NCI-H128 (cell line): ENCODE measurements around the gene PPP4R1.

ENCODE experiments used
- DNase-seq: peaks from one replicate; lab custom pipeline; 2025; ENCODE audit not compliant: unreplicated experiment; lab: John Stamatoyannopoulos, UW

Gene PPP4R1

GRCh38 chr18:9596843-9597526, 17.4 kb downstream of the PPP4R1 start:
- no peak for DNase-seq

GRCh38 chr18:9596226-9596625, 18.1 kb downstream of the PPP4R1 start:
- DNase-seq = no peak

- DNase-seq = no peak
Observed at GRCh38 chr18:9594823-9595596, 19.3 kb downstream of the PPP4R1 start.

GRCh38 chr18:9587924-9588323, 26.4 kb downstream of the PPP4R1 start:
- DNase-seq = no peak

GRCh38 chr18:9586814-9587213, 27.5 kb downstream of the PPP4R1 start:
- DNase-seq = no peak

GRCh38 chr18:9581667-9582066, 32.7 kb downstream of the PPP4R1 start:
- DNase-seq = no peak

- DNase-seq = no peak
Observed at GRCh38 chr18:9578306-9578705, 36.1 kb downstream of the PPP4R1 start.

- DNase-seq = no peak
Observed at GRCh38 chr18:9577361-9577760, 37.0 kb downstream of the PPP4R1 start.

GRCh38 chr18:9575558-9575957, 38.8 kb downstream of the PPP4R1 start:
- DNase-seq = no peak

GRCh38 chr18:9574473-9575115, 39.8 kb downstream of the PPP4R1 start:
- DNase-seq = no peak

- no peak for DNase-seq
Observed at GRCh38 chr18:9571546-9571945, 42.8 kb downstream of the PPP4R1 start.

- no peak for DNase-seq
Observed at GRCh38 chr18:9570255-9570654, 44.1 kb downstream of the PPP4R1 start.

GRCh38 chr18:9569178-9569577, 45.2 kb downstream of the PPP4R1 start:
- no peak for DNase-seq

GRCh38 chr18:9568186-9568585, 46.2 kb downstream of the PPP4R1 start:
- DNase-seq = no peak

- no peak for DNase-seq
Observed at GRCh38 chr18:9565407-9565806, 49.0 kb downstream of the PPP4R1 start.

GRCh38 chr18:9563331-9563730, 51.0 kb downstream of the PPP4R1 start:
- DNase-seq = no peak

- DNase-seq = no peak
Observed at GRCh38 chr18:9562584-9562983, 51.8 kb downstream of the PPP4R1 start.

- DNase-seq = no peak
Observed at GRCh38 chr18:9561759-9562158, 52.6 kb downstream of the PPP4R1 start.

- DNase-seq = no peak
Observed at GRCh38 chr18:9559253-9559652, 55.1 kb downstream of the PPP4R1 start.

- no peak for DNase-seq
Observed at GRCh38 chr18:9558387-9559064, 55.8 kb downstream of the PPP4R1 start.

GRCh38 chr18:9557250-9557943, 57.0 kb downstream of the PPP4R1 start:
- no peak for DNase-seq
